WTC11 (cell line): ENCODE results near the gene ZNF672. TPM values are rescaled to one million over a fixed set of nuclear protein-coding genes. Genes with fewer than 3 reads are reported as not detected.
"Not testable (repeated sequence)": the region's sequence is repeated elsewhere in the genome, so short reads cannot be mapped to it uniquely, and the experiment has no call there.

Experiments
- ATAC-seq: fragments of 200-7000 bp; cut with Tn5 transposase; 2 replicates; pipeline ENCODE4 v1.10.0; 2021; ENCODE audit warnings: mild to moderate bottlenecking, moderate library complexity
- CTCF ChIA-PET: fragments of 300-600 bp; sonication (Branson Sonifier 250); formaldehyde crosslinking; loops from one replicate; lab custom pipeline; 2021; ENCODE audit warnings: antibody characterized with exemption; lab: Charles Lee
- POLR2A ChIA-PET: fragments of 350-600 bp; sonication (Branson Sonifier 250); formaldehyde crosslinking; loops from one replicate; lab custom pipeline; 2021; ENCODE audit warnings: antibody characterized with exemption; lab: Charles Lee
- DNase-seq: peaks from one replicate; pipeline ENCODE4 v3.0.0; 2021; ENCODE audit warnings: low spot score
- H3K27ac Mint-ChIP-seq: 2 replicates; pipeline ENCODE4 v1.8.0; 2021; ENCODE audit warnings: mixed read lengths
- H3K27me3 Mint-ChIP-seq: 2 replicates; pipeline ENCODE4 v1.8.0; 2021; ENCODE audit warnings: low read depth, mild to moderate bottlenecking, moderate library complexity, mixed read lengths
- H3K36me3 Mint-ChIP-seq: 2 replicates; pipeline ENCODE4 v1.8.0; 2021; ENCODE audit warnings: mixed read lengths
- H3K4me1 Mint-ChIP-seq: 2 replicates; pipeline ENCODE4 v1.8.0; 2022; ENCODE audit warnings: mixed read lengths
- H3K4me3 Mint-ChIP-seq: 2 replicates; pipeline ENCODE4 v1.8.0; 2021; ENCODE audit warnings: mild to moderate bottlenecking, moderate library complexity, mixed read lengths
- H3K9me3 Mint-ChIP-seq: 2 replicates; pipeline ENCODE4 v1.8.0; 2021; ENCODE audit warnings: mixed read lengths
- ATF6 ChIP-seq: sonication (generic); formaldehyde crosslinking; IDR thresholded peaks from 2 replicates; pipeline ENCODE4 v1.8.1; 2023; ENCODE audit warnings: mild to moderate bottlenecking, missing genetic modification reagents
- CREM ChIP-seq: sonication (generic); formaldehyde crosslinking; IDR thresholded peaks from 2 replicates; pipeline ENCODE4 v1.8.1; 2022; ENCODE audit warnings: mild to moderate bottlenecking, missing genetic modification reagents, moderate library complexity
- ELF4 ChIP-seq: sonication (generic); formaldehyde crosslinking; IDR thresholded peaks from 2 replicates; pipeline ENCODE4 v1.8.1; 2022; ENCODE audit warnings: low read depth, mild to moderate bottlenecking, moderate library complexity, missing genetic modification reagents
- ERG ChIP-seq: fragments of 250-450 bp; sonication (Bioruptor Pico); IDR thresholded peaks from 2 replicates; pipeline ENCODE4 v1.8.0; 2021; ENCODE audit warnings: mild to moderate bottlenecking
- ESRRA ChIP-seq: sonication (generic); formaldehyde crosslinking; IDR thresholded peaks from 2 replicates; pipeline ENCODE4 v1.8.1; 2022; ENCODE audit warnings: mild to moderate bottlenecking, missing genetic modification reagents, borderline replicate concordance
- FOXJ3 ChIP-seq: sonication (generic); formaldehyde crosslinking; IDR thresholded peaks from 2 replicates; pipeline ENCODE4 v1.9.0; 2021; ENCODE audit warnings: missing genetic modification reagents, mild to moderate bottlenecking, borderline replicate concordance
- GTF2I ChIP-seq: fragments of 250-450 bp; sonication (Bioruptor Pico); conservative IDR thresholded peaks from 2 replicates; pipeline ENCODE4 v1.4.0; 2021; ENCODE audit warnings: mild to moderate bottlenecking
- HMGXB4 ChIP-seq: sonication (generic); formaldehyde crosslinking; IDR thresholded peaks from 2 replicates; pipeline ENCODE4 v1.8.1; 2023; ENCODE audit warnings: mild to moderate bottlenecking, moderate library complexity, missing genetic modification reagents
- NFE2L1 ChIP-seq: sonication (generic); formaldehyde crosslinking; IDR thresholded peaks from 2 replicates; pipeline ENCODE4 v1.8.1; 2023; ENCODE audit warnings: missing genetic modification reagents
- RORB ChIP-seq: fragments of 250-450 bp; sonication (Bioruptor Pico); IDR thresholded peaks from 2 replicates; pipeline ENCODE4 v1.9.0; 2021; ENCODE audit warnings: mild to moderate bottlenecking
- SMAD3 ChIP-seq: sonication (generic); formaldehyde crosslinking; IDR thresholded peaks from 2 replicates; pipeline ENCODE4 v1.8.0; 2022; ENCODE audit warnings: missing genetic modification reagents, mild to moderate bottlenecking, borderline replicate concordance
- TP53 ChIP-seq: sonication (generic); formaldehyde crosslinking; IDR thresholded peaks from 2 replicates; pipeline ENCODE4 v1.8.1; 2023; ENCODE audit warnings: mild to moderate bottlenecking, missing genetic modification reagents
- USF2 ChIP-seq: sonication (generic); formaldehyde crosslinking; IDR thresholded peaks from 2 replicates; pipeline ENCODE4 v1.8.1; 2023; ENCODE audit warnings: mild to moderate bottlenecking, missing genetic modification reagents, moderate library complexity
- ZNF121 ChIP-seq: sonication (generic); formaldehyde crosslinking; IDR thresholded peaks from 2 replicates; pipeline ENCODE4 v1.8.0; 2023; ENCODE audit warnings: missing genetic modification reagents
- ZNF219 ChIP-seq: sonication (generic); formaldehyde crosslinking; IDR thresholded peaks from 2 replicates; pipeline ENCODE4 v1.8.0; 2023; ENCODE audit warnings: missing genetic modification reagents, mild to moderate bottlenecking, borderline replicate concordance
- ZNF416 ChIP-seq: fragments of 250-450 bp; sonication (Bioruptor Pico); IDR thresholded peaks from 2 replicates; pipeline ENCODE4 v1.9.0; 2021; ENCODE audit warnings: mild to moderate bottlenecking, inconsistent platforms
- ZSCAN18 ChIP-seq: fragments of 250-450 bp; sonication (Bioruptor Pico); IDR thresholded peaks from 2 replicates; pipeline ENCODE4 v2.1.2; 2022; ENCODE audit warnings: mild to moderate bottlenecking, moderate library complexity
- total RNA-seq: library from RNA; stranded (reverse); gene quantifications from 3 replicates; pipeline ENCODE4 v1.2.3, GENCODE V29; 2021
- TF ChIP-seq, protein P1 (sequence below): fragments of 250-450 bp; sonication (Bioruptor Pico); IDR thresholded peaks from 2 replicates; pipeline ENCODE4 v1.9.0; 2021; ENCODE audit warnings: mild to moderate bottlenecking
- TF ChIP-seq, protein P2 (sequence below): sonication (generic); formaldehyde crosslinking; conservative IDR thresholded peaks from 2 replicates; pipeline ENCODE4 v1.8.1; 2022; ENCODE audit warnings: mild to moderate bottlenecking, missing genetic modification reagents
- TF ChIP-seq, protein P3 (sequence below): sonication (generic); formaldehyde crosslinking; IDR thresholded peaks from 2 replicates; pipeline ENCODE4 v1.8.1; 2023; ENCODE audit warnings: mild to moderate bottlenecking, missing genetic modification reagents

The ZNF672 gene
- total RNA-seq, 1 experiment from 2014 or later = 37.9 TPM

GRCh38 chr1:248793592-248793991 lies 44.4 kb upstream of the ZNF672 start (continued):
- TF ChIP-seq, protein P1, sequence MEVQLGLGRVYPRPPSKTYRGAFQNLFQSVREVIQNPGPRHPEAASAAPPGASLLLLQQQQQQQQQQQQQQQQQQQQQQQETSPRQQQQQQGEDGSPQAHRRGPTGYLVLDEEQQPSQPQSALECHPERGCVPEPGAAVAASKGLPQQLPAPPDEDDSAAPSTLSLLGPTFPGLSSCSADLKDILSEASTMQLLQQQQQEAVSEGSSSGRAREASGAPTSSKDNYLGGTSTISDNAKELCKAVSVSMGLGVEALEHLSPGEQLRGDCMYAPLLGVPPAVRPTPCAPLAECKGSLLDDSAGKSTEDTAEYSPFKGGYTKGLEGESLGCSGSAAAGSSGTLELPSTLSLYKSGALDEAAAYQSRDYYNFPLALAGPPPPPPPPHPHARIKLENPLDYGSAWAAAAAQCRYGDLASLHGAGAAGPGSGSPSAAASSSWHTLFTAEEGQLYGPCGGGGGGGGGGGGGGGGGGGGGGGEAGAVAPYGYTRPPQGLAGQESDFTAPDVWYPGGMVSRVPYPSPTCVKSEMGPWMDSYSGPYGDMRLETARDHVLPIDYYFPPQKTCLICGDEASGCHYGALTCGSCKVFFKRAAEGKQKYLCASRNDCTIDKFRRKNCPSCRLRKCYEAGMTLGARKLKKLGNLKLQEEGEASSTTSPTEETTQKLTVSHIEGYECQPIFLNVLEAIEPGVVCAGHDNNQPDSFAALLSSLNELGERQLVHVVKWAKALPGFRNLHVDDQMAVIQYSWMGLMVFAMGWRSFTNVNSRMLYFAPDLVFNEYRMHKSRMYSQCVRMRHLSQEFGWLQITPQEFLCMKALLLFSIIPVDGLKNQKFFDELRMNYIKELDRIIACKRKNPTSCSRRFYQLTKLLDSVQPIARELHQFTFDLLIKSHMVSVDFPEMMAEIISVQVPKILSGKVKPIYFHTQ (CRISPR knock-in tag) = no peak
- TF ChIP-seq NFE2L1 (CRISPR knock-in tag) (no peak), ZSCAN18 (CRISPR knock-in tag) (no peak), SMAD3 (no peak), ZNF121 (no peak), TP53 (CRISPR knock-in tag) (no peak), ESRRA (no peak), ZNF416 (CRISPR knock-in tag) (no peak)

DNA sequence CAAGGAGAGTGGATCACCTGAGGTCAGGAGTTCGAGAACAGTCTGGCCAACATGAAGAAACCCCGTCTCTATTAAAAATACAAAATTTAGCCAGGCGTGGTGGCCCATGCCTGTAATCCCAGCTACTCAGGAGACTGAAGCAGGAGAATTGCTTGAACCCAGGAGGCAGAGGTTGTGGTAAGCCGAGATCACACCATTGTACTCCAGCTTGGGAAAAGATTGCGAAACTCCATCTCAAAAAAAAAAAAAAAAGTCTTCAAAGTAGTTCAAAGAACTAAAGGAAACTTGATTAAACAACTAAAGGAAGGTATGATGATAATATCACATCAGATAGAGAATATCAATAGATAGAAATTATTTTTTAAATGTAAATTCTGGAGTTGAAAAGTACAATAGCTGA lies 43.4 kb upstream of the ZNF672 start:
- POLR2A ChIA-PET, H3K27me3 Mint-ChIP-seq, H3K27ac Mint-ChIP-seq, CTCF ChIA-PET, ATAC-seq, H3K4me3 Mint-ChIP-seq, H3K4me1 Mint-ChIP-seq, DNase-seq: not testable (repeated sequence)
- H3K9me3 Mint-ChIP-seq = peaks cover 84% of the 10 kb centered on the region
- H3K36me3 Mint-ChIP-seq = peaks cover 25% of the 10 kb centered on the region

DNA sequence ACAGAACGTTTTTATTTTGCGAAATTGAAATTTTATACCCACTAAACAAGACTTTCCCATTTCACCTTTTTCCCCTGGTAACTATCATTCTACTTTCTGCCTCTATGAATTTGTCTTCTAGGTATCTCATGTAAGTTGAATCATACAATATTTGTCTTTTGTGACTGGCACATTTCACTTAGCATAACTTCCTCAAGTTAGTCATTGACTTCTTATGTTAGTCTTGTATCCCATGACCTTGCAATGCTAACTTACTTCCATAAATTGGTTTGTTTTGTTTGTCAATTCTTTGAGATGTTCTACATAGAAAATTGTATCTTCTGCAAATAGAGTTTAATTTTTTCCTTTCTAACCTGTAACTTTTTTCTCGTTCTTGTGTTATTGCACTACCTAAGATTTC lies 39.2 kb upstream of the ZNF672 start:
- Mint-ChIP-seq H3K4me3 (no peak overlapping the region), H3K9me3 (peaks cover 80% of the 10 kb centered on the region), H3K27me3 (peaks cover 15% of the 10 kb centered on the region), H3K36me3 (peaks cover 38% of the 10 kb centered on the region), H3K4me1 (no peaks in the 10 kb centered on the region), H3K27ac (no peak overlapping the region)
- TF ChIP-seq ZNF219 (CRISPR knock-in tag) = no peak
- no peak for TF ChIP-seq HMGXB4 (CRISPR knock-in tag)
- TF ChIP-seq, protein P2, sequence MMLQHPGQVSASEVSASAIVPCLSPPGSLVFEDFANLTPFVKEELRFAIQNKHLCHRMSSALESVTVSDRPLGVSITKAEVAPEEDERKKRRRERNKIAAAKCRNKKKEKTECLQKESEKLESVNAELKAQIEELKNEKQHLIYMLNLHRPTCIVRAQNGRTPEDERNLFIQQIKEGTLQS (CRISPR knock-in tag) = no peak
- TF ChIP-seq, protein P3, sequence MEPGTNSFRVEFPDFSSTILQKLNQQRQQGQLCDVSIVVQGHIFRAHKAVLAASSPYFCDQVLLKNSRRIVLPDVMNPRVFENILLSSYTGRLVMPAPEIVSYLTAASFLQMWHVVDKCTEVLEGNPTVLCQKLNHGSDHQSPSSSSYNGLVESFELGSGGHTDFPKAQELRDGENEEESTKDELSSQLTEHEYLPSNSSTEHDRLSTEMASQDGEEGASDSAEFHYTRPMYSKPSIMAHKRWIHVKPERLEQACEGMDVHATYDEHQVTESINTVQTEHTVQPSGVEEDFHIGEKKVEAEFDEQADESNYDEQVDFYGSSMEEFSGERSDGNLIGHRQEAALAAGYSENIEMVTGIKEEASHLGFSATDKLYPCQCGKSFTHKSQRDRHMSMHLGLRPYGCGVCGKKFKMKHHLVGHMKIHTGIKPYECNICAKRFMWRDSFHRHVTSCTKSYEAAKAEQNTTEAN (CRISPR knock-in tag) = no peak
- no peak for TF ChIP-seq GTF2I (CRISPR knock-in tag)
- no peak for TF ChIP-seq FOXJ3 (CRISPR knock-in tag)
- no peak for TF ChIP-seq USF2
- TF ChIP-seq ELF4 (CRISPR knock-in tag) = no peak
- no peak for TF ChIP-seq RORB (CRISPR knock-in tag)
- TF ChIP-seq ATF6 (CRISPR knock-in tag) = no peak
- TF ChIP-seq ERG (CRISPR knock-in tag) = no peak
- no peak for TF ChIP-seq SMAD3
- TF ChIP-seq CREM = no peak
- no peak for ATAC-seq
- ChIA-PET CTCF (no interaction called here), POLR2A (no interaction called here)
- no peak for DNase-seq
